Pulmonary artery endothelial cell (primary cell): Measurements from ENCODE around the gene SERPINE1. TPM values are rescaled to one million over a fixed set of nuclear protein-coding genes. Genes with fewer than 3 reads are reported as not detected.

ENCODE experiments used
- DNase-seq: peaks from one replicate; pipeline ENCODE4 v3.0.0-alpha.2; 2011; ENCODE audit warnings: low read depth, low spot score
- total RNA-seq: library from RNA; depleted of rRNA; stranded (reverse); fragments of >200 nt; gene quantifications from 2 replicates; pipeline ENCODE4 v1.2.3, GENCODE V29; 2014

The SERPINE1 gene
- total RNA-seq, 1 donor from 2014 or later = 2,165 TPM

DNA sequence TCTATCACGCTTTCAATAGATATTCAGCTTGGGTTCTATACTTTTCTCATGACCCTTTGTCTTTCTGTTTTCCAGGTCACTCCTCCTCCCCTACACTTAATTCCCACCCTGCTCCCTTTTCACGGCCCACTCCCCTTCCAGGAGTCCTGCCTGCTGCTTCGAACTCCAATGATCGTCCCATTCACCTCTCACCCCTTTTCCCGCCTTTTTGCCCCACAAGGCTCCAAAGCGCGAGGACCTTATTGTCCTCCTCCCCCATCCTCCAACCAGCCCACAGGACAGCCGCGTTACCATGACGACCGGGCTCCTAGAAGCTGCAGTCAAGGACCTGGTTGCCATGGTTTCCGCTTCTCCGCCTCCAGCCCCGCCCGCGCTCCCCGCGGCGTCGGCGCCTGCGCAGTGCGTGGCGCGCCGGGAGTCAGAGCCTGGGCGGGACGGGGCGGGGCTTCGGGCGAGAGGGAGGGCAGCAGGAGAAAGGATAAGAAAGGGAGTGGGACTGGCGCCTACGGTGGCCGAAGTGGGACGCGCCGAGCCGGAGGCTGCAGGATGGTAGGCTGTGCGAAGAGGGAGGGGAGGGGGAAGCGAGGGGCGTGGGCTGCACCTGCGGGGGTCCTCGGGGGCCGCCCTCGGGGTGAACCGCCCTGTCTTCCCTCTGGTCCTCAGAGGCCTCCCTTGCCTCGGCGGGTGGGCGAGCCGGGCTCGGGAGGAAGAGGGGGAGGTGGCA is 27.2 kb downstream of the SERPINE1 start, which contains the start of gene AP1S1:
Gene AP1S1, plus strand, starts transcription at position 508 of the 724 bp plus-strand sequence. Its CDS starts 39 bp downstream, at position 547.
- peak; percentile 85 for DNase-seq

DNA sequence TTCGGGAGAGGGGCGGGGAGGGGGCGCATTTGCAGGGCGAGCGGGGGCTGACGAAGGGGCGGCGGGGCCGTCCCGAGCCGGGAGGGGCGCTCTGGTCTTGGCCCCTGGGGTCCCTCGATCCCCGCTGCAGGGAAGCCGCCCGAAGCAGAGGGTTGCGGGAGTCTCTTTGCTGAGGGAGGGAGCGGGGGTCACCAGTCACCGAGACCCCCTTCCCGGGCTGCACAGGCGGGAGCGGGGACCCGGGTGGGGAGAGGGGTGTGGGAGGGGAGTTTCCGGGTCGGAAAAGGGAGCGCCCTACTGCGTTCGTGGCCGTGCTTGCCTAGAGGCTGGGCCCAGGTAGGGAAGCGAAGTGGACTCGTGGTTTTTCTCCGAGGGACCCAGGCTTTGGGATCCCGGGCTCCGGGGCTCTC is 27.8 kb downstream of the SERPINE1 start:
- no peak for DNase-seq

GRCh38 chr7:101155303-101155702 is 28.4 kb downstream of the SERPINE1 start:
- DNase-seq = no peak

DNA sequence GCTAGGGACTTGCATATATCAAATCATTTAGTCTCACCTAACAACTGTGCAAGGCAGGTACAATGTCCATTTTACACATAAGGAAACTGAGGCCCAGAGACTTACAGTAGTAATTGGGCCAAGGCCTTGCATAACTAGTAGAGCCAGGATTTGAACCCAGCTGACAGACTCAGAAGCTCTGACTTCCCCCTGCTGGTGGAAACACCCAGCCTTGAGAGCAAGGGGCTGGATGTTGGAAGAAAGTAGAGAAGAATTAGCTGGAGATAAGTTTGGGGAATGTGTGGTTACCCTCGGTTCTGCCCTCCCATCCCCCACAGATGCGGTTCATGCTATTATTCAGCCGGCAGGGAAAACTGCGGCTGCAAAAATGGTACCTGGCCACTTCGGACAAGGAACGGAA is 29.4 kb downstream of the SERPINE1 start:
- DNase-seq = no peak

GRCh38 chr7:101156866-101157589 is 30.1 kb downstream of the SERPINE1 start:
- no peak for DNase-seq

DNA sequence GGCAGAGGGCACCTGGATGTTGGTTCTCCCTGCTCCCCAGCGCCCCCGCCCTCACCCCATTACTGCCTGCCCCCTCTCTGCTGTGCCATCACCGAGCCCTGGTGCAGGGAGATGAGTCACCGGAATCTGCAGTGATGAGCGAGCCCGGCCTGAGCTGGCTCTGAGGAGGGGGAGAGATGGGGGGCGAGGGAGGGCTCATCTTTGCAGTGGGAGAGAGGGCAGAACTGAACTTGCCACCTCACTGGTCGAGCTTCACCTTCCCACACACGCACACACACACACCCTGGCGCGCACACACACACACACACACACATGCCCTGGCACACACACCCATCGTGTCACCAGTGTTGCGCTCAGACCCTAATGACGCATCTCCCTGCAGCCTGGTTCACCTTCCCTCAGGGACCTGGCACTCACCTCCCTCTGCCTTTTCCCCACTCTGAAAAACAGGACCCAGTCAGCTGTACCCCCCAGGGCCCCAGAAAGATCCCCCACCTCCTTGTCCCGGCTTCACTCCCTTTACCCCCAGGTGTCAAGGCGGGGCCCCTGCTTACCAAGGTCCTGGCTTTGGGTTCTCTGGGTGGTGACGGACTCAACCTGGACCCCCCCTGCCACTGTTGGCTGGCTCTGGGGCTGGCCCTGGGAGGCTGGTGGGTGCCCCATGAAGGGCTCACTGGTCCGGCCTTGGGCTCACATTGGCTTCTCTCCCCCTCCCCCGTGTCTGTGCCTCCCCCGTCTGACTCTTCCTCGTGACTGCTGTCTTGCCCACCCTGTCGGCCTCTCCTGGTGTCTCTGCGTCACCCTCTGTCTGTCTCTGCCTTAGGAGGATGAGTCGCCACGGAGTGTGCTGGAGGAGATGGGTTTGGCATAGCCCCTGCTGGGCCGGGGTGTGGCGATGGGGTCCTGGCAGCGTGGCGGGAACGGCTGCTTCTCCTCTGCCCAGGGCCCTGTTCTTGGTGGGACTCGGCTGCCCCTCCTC is 33.1 kb downstream of the SERPINE1 start:
- DNase-seq = no peak

- no peak for DNase-seq
Observed at GRCh38 chr7:101160910-101161309, 34.0 kb downstream of the SERPINE1 start.

- no peak for DNase-seq
Observed at GRCh38 chr7:101161692-101162471, 35.0 kb downstream of the SERPINE1 start.

- no peak for DNase-seq
Observed at GRCh38 chr7:101162551-101163278, 35.8 kb downstream of the SERPINE1 start.

DNA sequence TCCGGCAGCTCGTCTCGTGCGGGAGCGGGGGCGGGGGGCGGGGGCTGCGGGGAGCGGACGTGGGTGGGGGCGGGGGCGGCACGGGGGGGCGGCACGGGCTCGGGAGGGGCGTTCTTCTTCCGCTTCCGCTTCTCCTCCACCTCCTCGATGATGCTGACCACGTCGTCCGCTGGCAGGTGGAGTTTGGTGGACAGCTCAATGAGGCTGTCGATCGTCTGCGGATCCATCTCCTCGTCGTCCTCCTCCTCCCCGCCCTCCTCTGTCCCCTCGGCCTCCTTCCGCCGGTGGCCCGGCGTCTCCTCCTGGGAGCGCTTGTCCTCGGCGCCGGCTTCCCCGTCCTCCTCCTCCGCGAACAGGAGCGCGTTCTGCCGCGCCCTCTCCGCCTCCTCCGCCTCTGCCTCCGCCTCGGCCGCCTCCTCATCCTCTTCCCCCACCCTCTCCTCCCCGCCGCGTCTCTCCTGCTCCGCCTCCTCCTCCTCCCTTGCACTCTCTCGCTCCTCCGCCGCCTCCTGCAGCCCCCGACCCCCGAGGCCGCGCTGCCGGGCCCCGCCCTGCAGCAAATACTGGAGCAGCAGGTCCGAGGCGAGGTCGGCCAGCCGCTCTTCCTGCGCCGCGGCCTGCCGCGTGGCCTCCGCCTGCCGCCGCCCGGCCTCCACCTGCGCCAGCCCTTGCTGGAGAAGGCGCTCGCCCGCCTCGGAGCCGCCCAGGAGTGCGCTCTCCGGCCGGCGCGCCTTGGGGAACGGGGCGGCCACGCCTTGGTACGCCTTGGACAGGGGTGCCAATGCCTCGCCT is 36.6 kb downstream of the SERPINE1 start:
- no peak for DNase-seq

GRCh38 chr7:101164071-101164840 is 37.4 kb downstream of the SERPINE1 start:
- no peak for DNase-seq

DNA sequence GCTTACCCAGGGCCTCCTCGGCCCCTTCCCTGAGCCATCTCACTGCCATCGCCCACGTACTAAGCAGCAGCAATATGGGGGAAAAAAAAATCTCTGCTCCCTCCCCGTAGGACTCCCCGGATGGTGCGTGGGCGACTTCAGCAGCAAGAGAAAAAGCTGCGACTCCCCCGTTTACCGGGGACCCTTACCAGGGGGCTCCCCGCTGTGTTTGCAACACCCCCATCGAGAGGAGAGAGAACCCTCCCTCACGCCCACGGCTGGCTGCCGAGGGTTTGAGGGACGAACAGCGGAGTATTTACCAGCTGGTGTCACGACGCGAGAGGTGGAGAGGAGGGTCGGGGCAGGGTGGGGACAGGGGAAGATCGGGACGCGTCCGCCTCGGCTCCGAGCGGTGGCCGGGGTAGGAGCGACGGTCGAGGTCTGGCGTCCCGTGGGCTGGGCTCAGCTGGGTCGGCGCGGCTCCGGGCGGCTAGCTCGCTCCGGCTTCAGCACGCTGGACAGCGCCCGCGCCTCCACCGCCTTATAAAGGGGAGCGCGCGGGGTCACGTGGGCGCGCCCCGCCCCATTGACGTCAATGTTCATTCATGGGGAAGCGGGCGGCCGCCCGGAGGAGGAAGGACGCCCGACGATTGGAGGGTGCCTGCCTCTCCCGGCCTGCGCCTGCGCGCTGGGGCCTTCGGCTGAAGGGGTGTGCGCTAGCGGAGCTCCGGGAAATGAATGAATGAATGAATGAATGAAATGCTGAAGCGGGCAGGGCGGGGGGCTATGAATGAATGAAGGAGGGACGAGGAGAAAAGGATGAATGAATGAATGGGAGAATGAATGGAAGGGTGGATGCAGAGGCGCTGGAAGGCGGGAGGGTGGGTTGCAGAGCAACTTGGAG is 38.4 kb downstream of the SERPINE1 start, which contains the start of gene VGF:
Gene VGF, minus strand, starts transcription at position 495 of the 883 bp plus-strand sequence. CDS start 726 bp downstream, outside the sequence.
- DNase-seq = peak; percentile 67

- no peak for DNase-seq
Observed at GRCh38 chr7:101165958-101166647, 39.2 kb downstream of the SERPINE1 start.

- no peak for DNase-seq
Observed at GRCh38 chr7:101166648-101166908, 39.7 kb downstream of the SERPINE1 start.

DNA sequence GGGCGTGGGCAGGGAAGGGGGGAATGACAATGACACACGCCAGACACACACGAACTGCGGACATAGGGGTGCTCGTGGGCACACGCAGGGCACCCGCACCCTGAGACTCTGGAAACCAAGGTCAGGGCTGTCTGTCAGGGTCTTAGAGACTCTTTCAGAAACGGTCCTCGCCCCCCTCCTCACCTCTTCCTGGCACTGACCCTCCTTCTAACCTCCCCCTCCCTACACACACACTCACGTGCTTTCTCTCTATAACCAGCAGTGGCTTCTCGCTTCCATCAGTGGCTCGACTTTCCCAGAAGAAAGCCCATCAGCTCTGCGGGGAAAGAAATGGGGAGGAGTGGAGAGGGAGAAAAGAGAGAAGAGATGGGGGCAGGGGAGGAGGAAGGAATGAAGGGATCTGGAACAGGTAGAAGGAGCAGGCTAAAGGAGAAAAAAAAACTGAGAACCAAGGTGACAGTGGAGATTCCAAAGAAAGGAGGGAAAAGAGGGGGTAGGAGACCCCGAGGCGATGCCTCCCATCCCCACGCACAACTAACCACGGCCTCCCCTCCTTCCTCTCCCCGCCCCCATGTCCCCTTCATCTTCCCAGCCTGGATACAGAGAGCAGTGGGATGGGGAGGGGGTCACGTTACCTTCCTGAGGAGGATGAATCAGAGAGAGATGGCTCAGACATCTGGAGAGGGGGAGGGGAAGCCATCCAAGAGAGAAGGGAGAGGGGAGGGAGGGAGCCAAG is 40.2 kb downstream of the SERPINE1 start:
- no peak for DNase-seq
